ENCODE results near the gene TMEM51. TPM values are rescaled to one million over a fixed set of nuclear protein-coding genes. Genes with fewer than 3 reads are reported as not detected.

Gene TMEM51
- total RNA-seq, 1 donor from 2014 or later, result 9.3 TPM

Other genes starting within 250 kb of the TMEM51 start
- under 0.01 TPM in 1 of 2 replicates, not detected in the other for gene FHAD1, start 93.5 kb downstream of the TMEM51 start, total RNA-seq